GM21825 (cell line): ENCODE data around the gene RGS6.

Experiments
- ATAC-seq: cut with Tn5 transposase; IDR thresholded peaks from one replicate; pipeline ENCODE4 v1.9.1; 2021; ENCODE audit warnings: mild to moderate bottlenecking, moderate library complexity; ENCODE audit not compliant: unreplicated experiment

Gene RGS6

DNA sequence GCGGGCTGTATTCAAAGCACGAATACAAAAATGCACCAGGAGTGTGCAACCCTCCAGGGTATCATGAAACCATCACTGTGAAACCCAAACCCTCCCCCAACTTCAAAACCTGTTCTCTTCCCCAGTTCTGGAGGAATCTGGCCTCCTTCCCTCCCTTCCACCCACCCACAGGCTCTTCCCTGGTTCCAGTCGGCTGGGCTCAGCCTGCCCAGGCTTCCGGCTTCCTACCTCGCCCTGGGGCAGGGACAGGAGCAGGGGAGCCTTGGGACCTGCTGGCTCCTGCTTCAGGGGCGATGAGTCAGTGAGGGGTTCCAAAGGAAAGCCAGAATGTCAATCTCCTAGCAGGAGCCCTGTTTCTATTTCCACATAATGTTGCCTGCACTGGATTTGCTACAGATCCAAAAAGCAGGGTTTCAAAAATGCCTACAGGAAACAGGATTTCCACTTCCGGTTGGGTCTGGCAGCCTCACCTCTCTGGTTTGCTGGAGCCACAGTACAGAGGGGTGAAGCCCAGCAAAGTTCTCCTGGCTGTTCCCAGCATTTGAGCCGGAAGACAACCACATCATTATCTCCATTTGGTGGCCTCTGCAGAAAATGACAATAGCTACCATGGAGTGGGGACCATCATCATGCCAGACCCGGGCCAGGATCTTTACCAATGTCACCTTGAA, 683.4 kb downstream of the RGS6 start:
- ATAC-seq, result no peak
